Measurements from ENCODE around the gene CEMIP2.

DNA sequence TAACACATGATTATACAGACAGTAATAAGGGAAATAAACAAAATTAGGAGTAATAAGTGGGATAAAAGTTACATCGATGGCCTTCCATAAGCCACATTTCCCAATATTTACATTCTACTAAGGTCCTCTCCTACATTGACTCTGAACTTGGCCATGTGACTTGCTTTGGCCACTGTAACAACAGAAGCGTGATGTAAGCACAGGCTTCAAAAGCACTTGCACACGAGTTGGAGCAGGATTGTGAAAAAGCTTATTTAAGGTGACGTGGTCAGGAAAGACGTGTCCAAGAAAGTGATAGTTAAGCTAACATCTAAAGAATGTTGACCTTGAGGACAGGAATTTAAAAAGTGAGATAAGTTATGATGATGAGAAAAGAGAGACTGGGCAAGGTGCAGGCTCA is 9.8 kb upstream of the CEMIP2 start:
- TF ChIP-seq, protein P1, sequence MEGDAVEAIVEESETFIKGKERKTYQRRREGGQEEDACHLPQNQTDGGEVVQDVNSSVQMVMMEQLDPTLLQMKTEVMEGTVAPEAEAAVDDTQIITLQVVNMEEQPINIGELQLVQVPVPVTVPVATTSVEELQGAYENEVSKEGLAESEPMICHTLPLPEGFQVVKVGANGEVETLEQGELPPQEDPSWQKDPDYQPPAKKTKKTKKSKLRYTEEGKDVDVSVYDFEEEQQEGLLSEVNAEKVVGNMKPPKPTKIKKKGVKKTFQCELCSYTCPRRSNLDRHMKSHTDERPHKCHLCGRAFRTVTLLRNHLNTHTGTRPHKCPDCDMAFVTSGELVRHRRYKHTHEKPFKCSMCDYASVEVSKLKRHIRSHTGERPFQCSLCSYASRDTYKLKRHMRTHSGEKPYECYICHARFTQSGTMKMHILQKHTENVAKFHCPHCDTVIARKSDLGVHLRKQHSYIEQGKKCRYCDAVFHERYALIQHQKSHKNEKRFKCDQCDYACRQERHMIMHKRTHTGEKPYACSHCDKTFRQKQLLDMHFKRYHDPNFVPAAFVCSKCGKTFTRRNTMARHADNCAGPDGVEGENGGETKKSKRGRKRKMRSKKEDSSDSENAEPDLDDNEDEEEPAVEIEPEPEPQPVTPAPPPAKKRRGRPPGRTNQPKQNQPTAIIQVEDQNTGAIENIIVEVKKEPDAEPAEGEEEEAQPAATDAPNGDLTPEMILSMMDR (IDR thresholded peaks at IDR 0.05; ENCODE audit: extremely low read depth in 1 of 2, insufficient read depth in 1 of 2, low read depth in 1 of 2, low read length in 2 of 2) = no peak
- TF ChIP-seq POLR2A (IDR thresholded peaks at IDR 0.05; ENCODE audit: low read depth, low read length) (no peak), EZH2 (IDR thresholded peaks at IDR 0.05; ENCODE audit: borderline replicate concordance, low read depth, low read length, severe bottlenecking) (no peak)
- TF ChIP-seq, protein P2, sequence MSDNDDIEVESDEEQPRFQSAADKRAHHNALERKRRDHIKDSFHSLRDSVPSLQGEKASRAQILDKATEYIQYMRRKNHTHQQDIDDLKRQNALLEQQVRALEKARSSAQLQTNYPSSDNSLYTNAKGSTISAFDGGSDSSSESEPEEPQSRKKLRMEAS (IDR thresholded peaks at IDR 0.05; ENCODE audit: insufficient read depth, insufficient read length) = no peak
